Superior temporal gyrus (tissue), 1 donor: Measurements from ENCODE around the gene CAMTA1.
A peak's percentile ranks its signal among the peaks of the same experiment; 100 is the strongest.
"Not testable (repeated sequence)": the region's sequence is repeated elsewhere in the genome, so short reads cannot be mapped to it uniquely, and the experiment has no call there.

Experiments
- DNase-seq: peaks from one replicate; pipeline ENCODE4 v3.0.0-alpha.2; 2016; ENCODE audit errors: extremely low spot score

CAMTA1 gene

DNA sequence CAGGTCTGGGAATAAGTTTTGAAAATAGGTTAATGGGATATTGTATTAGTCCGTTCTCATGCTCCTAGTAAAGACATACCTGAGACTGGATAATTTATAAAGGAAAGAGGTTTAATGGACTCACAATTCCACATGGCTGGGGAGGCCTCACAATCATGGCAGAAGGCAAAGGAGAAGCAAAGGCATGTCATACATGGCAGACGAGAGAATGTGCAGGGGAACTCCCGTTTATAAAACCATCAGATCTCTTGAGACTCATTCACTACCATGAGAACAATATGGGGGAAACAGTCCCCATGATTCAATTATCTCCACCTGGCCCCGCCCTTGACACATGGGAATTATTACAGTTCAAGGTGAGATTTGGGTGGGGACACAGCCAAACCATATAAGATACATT, 60.5 kb downstream of the CAMTA1 start:
- not testable (repeated sequence) for DNase-seq

DNA sequence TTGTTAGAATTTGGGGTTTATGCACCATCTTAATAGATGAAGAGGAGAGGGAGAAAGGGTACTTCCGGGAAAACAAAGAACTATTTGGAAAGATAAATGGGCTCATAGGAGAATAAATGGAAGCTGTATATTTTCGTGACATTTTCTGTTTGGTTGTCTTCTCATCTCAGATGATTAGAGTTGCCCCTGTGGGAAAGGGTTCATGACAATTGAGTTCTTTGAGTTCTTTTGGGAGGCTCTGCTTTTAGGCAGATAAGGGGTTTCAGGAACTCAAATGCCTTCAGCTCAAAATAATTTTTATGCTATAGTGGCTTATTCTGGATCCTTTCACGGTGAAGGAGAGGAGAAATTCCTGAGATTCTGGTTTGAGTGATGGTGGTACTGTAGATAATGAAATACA, 63.6 kb downstream of the CAMTA1 start:
- DNase-seq: no peak

DNA sequence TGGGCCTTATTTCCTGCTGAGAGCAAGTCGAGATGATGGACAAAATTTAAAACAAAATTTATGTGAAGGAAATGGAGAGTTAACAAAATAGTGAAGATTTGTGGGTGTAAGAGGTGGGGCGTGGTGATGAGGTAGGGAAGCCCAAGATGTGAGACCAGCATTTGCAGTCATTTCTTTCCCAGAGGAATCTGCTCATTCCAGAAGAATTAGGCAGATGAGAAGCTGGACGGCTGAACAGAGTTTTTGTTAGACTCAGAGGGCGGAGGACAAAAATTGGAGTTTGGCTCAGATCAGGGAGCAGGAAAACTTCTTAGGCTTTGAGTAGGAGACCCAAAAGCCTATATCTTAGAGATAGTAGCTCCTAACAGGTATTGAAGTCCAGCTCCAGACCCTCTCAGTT, 65.3 kb downstream of the CAMTA1 start:
- no peak for DNase-seq

DNA sequence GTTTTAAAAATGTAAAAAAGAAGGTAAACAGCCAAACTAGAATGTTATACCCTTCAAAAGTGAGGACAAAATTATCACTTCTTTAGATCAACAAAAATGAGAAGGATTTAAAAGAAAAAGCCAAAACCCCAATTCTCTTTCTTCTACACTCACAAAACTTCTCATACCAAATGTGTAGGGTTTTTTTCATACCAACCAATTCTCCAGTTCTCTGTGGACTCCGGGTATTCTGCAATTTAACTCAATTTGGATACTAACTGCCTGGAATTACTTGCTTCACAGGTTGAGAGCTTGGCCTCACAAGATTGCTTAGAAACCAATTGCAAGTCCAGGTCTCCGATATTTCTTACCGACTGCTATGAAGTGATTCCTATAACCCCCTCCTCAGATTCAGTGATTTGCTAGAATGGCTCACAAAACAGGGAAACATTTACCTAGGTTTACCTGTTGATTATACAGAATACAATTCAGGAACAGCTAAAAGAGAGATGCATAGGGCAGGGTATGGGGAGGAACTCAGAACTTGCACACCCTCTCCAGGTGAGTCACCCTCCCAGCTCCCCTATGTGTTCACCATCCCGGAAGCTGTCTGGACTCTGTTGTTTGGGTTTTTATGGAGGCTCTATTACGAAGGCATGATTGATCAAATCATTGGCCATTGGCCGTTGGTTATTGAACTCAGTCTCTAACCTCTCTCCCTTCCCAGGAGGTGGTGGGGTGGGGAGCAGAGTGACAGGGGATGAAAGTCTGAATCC, 67.1 kb downstream of the CAMTA1 start:
- DNase-seq: no peak

DNA sequence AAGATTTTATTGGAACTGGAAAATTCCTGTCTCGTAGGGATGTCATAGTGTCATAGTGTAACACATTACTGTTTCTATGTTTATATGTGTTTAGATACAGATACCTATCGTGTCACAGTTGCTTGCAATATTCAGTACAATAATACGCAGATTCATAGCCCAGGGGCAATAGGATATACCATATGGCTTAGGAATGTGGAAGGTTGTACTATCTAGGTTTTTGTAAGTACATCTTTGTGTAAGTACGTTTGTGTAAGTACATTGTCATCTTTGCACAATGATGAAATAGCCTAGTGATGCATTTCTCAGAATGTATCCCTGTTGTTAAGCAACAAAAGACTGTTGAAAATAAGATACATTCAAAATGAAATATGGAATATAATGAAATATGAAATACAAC, 68.9 kb downstream of the CAMTA1 start:
- DNase-seq: no peak

- no peak for DNase-seq
Measured at GRCh38 chr1:6857831-6858230, 72.6 kb downstream of the CAMTA1 start.

DNA sequence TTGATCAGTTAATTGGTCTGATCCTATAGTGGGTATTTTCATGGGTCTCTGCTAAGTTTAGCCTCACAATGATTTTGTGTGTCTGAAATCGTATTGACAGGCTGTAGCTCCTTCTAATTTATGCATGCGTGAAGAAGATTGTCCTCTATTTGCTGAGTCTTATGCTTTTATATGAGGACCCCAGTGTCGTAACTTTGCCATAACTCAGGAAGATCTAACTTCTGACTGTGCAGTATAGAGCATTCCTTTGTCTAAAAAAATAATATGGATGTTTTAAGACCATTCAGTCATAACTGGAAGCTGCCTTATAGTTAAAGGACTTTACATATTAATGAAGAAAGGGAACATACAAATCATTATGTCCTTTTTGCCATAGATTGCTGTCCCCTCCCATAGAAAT, 73.3 kb downstream of the CAMTA1 start:
- DNase-seq: no peak

- DNase-seq: no peak
Measured at GRCh38 chr1:6859415-6860343, 74.4 kb downstream of the CAMTA1 start.

- no peak for DNase-seq
Measured at GRCh38 chr1:6860401-6860800, 75.1 kb downstream of the CAMTA1 start.

DNA sequence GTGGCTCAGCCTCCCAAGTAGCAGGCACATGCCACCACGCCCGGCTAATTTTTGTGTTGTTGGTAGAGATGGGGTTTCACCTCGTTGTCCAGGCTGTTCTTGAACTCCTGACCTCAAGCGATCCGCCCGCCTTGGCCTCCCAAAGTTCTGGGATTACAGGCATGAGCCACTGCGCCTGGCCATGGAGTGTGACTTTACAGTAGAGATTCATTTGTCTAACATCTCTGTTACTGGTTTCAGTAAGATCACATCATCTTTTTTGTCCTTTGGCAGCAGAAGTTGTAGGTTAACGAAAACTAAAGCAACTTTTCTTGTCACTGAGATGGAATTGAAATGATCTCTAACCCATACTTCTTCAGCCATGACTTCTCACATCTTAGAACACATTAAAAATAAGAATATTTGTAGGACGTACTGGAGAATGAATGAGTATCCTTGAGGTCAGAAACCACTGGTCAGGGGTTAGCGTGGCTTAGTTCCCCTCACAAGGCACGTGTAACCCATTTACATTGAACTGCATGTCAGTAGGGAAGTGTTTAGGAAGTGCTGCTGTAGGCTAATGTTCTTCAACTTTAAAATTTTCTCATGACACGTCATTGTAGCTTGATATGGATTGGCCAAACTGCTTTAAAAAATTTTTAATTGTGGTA, 75.9 kb downstream of the CAMTA1 start:
- DNase-seq: no peak

GRCh38 chr1:6862906-6863305, 77.7 kb downstream of the CAMTA1 start:
- DNase-seq: no peak

GRCh38 chr1:6864166-6864565, 78.9 kb downstream of the CAMTA1 start:
- no peak for DNase-seq

DNA sequence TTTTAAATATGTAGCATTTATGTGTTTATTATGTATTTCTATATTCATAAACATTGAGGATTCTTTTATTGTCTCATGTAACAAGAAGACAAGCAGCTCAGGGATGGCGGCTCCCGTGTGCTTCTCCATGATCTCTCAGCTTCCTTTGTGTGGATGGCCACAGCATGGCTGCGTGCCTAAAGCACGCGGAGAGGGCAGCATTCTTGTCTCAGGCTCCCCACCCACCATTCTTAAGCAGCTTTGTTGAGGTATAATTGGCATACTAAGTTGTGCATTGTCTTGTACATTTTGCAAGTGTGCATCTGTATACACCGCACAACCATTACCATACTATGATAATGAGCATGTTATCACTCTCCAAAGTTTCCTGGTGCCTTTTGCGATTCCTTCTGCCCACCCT, 81.6 kb downstream of the CAMTA1 start:
- DNase-seq: no peak

DNA sequence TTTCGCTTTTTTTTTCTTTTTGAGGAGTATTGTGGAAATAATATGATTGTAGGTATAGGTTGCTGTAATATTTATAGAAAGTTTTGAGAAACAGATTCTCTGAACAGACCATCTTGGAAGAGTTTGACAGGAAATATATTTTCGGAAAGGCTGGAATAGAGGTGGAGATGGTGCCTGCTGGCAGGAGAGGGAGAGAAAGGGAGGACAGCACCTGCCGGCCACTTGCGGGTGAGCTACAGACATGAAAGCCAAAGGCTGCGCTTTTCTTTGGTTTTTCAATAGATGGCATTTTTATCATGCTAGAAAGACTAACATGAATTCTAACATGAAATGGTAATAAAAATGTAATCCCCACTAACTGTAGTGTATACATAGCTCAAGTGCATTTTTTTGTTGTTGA, 82.1 kb downstream of the CAMTA1 start:
- DNase-seq: no peak

DNA sequence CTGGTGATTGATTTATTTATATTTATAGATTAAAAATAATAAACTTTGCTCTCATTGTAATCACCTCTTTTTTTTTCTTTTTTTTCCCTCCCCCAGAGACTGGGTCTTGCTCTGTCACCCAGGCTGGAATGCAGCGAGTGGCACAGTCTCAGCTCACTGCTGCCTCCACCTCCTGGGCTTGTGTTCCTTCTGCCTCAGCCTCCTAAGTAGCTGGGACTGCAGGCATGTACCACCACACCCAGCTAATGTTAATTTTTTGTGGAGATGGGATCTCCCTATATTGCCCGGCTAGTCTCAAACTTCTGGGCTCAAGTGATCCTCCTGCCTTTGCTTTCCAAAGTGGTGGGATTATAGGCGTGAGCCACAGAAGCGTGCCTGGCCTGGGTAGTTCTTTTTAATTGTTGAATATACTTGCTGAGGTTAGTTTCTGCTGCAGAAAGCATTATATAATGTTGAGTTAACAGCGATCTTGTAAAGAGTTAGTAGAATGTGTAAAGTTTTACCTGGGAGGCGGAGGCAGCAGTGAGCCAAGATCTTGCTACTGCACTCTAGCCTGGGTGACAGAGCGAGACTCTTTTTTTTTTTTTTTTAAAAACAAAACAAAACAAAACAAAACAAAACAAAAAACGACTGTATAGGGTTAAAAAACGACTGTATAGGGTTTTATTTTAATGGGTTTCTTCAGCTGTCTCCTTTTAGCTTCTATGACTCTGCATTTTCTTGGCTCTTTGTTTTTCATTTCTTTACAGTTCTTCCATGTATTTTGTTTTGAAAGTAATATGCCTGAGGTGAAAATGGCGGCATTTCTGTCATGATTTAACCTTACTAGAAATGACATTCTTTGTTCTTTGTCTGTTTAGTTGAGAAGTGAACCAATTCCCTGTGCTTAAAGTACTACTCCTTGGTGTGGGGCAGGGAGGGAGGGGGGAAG, 82.7 kb downstream of the CAMTA1 start:
- no peak for DNase-seq

DNA sequence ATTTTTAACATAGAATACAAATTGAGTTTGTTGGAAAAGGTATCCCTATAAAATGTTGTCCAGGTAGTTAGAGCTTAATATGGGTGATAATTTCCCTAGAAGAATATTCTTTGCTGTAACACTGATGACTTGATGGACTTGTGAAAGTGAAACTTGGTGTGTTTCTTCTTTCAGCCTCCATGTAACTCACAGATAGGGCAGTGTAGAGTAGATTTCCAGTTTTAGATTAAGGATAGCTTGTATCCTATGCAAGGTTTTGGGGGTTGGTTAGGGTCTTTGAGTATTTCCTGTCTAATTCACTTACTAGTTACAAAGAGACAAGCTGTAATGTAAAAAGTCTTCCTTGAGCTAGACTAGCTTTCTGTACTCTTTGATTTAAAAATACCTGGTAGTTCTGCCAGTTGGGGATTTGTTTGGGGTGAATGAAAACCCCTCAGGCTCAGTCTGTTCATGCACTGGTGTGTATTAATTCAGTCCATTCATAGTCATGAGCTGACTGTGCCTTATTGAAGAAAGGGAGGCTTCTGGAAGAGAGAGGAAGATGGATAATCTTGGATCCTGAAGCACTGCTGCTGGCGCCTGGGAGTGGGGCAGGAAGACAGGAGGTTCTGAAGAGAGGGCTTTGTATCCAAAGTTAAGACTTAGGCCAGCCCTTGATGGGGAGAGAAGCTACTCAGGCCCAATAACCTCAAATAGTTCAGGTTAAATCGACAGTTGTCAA, 83.6 kb downstream of the CAMTA1 start:
- peak; percentile 44 for DNase-seq

DNA sequence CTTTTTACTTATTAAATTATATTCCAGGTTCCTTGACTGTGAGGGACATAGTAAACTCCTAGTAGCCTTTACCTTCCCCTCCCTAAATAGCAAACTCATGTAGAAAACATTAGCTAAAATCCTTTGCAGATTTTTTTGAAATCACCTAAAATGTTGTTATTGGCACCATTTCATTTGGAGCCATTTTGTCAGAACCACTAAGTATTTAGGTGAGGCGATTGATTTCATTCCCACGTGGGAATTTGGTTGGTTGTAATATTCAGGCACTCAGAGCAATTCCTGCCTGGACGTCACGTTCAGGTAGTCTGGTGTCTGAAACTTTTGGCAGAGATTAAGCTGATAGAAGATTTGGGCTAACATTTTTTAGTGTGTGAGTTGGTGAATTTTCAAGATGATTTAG, 84.3 kb downstream of the CAMTA1 start:
- DNase-seq: no peak

GRCh38 chr1:6870086-6870485, 84.8 kb downstream of the CAMTA1 start:
- peak; percentile 48 for DNase-seq

- DNase-seq: no peak
Measured at GRCh38 chr1:6870571-6870970, 85.3 kb downstream of the CAMTA1 start.

DNA sequence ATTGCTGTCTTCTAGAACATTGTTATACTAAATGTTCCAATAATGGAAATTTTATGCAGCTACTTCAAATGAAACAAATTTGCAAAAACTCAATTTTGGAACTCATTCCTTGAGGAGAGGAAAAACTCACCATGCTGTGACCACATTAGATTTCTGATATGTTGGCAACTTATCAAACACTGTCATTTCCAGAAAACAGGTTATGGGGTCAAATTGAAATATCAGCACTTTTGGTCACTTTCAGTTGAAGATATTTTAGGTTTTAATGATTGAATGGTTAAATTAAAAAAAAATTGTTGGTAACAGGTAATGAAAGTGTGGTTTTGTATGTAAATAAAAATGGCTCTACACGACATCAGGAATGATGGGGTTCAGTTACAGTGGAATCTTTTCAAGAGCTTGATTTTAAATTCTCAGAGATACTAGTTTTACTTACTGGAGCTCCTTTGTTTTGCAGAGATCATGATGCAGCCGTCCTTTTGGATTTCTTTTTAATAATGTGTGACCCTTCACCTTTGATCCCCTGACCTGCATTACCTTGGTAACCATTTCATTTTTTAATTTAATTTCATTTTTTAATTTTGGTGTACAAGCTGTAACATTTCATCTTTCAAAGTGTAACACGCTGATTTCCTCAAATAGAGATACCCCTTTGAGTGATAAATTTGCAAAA, 86.2 kb downstream of the CAMTA1 start:
- no peak for DNase-seq
